Transverse colon (tissue), 4 donors: ENCODE data around the gene GPR156.

Experiments used
- EP300 ChIP-seq: sonication (generic); formaldehyde crosslinking; IDR thresholded peaks from one replicate; pipeline ENCODE4 v1.6.1; 2017; ENCODE audit warnings: antibody characterized with exemption, low read depth
- POLR2A ChIP-seq: fragments of 450-650 bp; IDR thresholded peaks from one replicate; pipeline ENCODE4 v1.6.1; 2016; ENCODE audit warnings: antibody characterized with exemption, mild to moderate bottlenecking, moderate library complexity
- POLR2AphosphoS5 ChIP-seq, 3 donors: sonication (generic); formaldehyde crosslinking; IDR thresholded peaks; one replicate each; pipeline ENCODE4 v1.6.1; 2016; ENCODE audit warnings: antibody characterized with exemption in 3 of 3
- TF ChIP-seq, protein P1 (sequence below), 5 experiments: fragments of 200-600 bp in 3 of 5; fragments of 450-650 bp in 2 of 5; sonication (generic) in 3 of 5; IDR thresholded peaks; 1 replicate in 2 of 5; 2 replicates in 3 of 5; pipeline ENCODE4 v1.5.1; 2016 to 2017; ENCODE audit warnings: antibody characterized with exemption in 5 of 5, inconsistent platforms in 3 of 5, mild to moderate bottlenecking in 2 of 5, moderate library complexity in 1 of 5

DNA sequence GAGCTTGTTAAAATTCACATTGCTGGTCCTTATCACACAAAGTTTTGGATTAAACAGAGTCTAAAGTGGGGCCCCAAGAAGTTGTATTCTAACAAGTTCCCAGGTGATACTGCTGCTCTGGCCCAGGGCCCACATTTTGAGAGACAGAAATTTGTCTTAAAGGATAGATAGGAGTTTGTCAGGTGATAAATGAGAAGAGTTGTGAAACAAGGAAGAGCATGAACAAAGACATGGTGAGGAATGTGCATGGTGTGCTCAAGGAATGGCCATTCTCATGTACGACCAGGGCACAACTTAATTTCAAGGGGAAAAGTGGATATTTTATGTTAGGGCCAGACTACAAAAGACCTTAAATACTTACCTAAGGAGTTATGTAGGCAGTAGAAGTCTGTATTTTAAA lies 75.6 kb downstream of the GPR156 start:
- TF ChIP-seq POLR2A (no peak), POLR2AphosphoS5 (IDR thresholded peaks at IDR 0.05) (no peak), EP300 (no peak)
- TF ChIP-seq, protein P1, sequence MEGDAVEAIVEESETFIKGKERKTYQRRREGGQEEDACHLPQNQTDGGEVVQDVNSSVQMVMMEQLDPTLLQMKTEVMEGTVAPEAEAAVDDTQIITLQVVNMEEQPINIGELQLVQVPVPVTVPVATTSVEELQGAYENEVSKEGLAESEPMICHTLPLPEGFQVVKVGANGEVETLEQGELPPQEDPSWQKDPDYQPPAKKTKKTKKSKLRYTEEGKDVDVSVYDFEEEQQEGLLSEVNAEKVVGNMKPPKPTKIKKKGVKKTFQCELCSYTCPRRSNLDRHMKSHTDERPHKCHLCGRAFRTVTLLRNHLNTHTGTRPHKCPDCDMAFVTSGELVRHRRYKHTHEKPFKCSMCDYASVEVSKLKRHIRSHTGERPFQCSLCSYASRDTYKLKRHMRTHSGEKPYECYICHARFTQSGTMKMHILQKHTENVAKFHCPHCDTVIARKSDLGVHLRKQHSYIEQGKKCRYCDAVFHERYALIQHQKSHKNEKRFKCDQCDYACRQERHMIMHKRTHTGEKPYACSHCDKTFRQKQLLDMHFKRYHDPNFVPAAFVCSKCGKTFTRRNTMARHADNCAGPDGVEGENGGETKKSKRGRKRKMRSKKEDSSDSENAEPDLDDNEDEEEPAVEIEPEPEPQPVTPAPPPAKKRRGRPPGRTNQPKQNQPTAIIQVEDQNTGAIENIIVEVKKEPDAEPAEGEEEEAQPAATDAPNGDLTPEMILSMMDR (IDR thresholded peaks at IDR 0.05), result no peak
